Islet precursor cell (in vitro differentiated cells): ENCODE results near the gene SLC9A7.
A peak's percentile ranks its signal among the peaks of the same experiment; 100 is the strongest.
"Not testable (repeated sequence)": the region's sequence is repeated elsewhere in the genome, so short reads cannot be mapped to it uniquely, and the experiment has no call there.

Source experiments
- DNase-seq: peaks from one replicate; pipeline ENCODE4 v3.0.0-alpha.2; 2018

Gene SLC9A7

DNA sequence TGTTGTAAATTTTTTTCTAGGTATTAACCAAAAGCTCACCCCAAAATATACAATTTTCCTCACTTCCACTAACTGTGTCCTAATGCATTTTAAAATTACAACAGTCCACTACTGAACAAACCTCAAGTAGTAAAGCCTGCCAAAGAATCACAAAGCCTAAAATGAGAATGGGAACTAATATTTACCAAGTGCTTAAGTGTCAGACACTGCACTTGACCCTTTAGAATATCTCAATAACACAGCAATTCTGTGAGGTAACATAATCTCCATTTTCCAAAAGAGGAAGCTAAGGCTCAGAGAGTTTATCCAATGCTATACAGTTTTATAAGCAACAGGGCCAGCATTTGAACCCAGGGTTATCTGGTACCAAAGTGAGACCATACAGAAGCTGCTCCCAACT is 4.9 kb downstream of the SLC9A7 start:
- DNase-seq: no peak

DNA sequence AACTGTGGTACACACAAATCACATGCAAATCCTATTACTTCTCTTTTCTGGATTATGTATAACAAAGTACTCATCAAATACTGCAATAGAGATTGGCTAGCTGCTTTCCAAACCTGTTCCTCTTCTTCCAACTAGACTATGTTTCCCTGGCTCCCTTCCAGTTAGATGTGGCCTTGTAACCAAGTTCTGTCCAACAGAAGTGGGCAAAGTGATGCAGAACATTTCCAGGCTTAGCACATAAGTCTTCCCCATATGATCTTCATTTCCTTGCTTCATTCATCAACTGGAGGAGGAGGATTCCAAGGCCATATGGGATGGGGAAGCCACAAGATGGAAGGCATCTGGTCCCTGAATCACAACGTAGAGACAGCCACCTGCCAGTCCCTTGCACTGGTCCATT is 8.0 kb downstream of the SLC9A7 start:
- DNase-seq: no peak

DNA sequence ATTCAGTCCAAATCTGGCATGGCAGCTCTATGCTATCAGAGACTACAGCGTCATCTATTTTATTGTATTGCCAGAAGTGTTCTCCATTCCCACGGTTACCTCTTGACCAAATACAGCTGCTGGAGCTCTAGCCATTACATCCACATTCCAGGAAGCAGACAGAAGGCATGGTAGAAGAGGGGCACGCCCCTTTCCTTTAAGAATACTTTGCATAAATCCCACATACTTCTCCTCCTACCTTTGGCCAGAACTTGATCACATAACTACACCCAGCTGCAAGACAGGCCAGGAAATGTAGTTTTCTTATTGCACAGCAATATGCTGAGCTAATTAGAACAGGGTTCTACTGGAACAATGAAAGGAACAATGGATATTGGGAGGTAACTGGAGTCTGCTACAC is 14.9 kb downstream of the SLC9A7 start:
- no peak for DNase-seq

DNA sequence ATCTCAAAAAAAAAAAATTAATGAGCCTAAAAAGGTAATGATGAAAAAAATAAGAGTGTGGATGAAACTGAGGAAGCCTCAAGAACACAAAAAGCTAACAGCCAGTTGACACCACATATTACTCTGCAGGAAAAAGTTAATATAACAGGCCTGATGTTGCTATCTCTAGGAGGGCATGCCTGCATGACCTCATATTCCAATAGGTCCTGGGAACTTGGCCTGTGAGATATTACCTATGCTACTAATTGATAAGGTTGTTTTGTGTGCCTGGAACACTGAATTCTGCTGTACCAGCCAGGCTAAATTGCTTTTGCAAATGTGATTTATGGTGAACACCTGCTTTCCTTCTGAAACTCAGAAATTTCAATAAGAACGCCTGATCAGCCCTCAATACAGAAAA is 15.9 kb downstream of the SLC9A7 start:
- no peak for DNase-seq

DNA sequence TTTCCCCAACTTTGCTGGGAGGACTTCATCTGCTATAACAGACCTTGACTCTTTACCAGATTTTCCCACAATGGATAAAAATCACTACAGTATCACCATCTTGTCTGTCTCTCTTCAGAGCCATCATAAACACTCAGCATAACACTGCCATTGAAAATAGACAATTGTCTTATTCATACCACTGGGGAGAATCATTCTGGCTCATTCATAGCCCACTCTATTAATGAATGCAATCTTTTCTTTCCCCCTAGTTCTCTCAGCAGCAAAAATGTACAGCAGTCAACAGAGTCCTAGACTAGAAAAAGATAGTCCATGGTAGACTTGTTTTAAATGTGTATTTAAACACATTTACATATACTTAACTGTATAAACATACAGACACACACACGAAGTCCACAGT is 19.2 kb downstream of the SLC9A7 start:
- no peak for DNase-seq

DNA sequence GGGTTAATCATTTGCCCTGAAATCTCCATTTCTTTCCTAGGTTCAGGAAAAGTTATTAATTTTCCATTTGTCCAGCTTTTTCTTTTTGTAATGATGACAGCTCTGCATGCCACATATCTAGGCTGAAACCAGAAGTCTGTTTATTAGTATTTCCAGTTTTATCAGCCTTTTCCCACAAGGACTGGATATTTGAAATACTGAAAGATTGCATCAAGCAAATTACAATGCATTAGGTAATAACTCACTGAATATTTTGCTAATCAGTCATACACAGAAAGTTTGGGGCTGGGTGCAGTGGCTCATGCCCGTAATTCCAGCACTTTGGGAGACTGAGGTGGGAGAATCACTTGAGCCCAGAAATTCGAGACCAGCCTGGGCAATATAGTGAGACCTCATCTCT is 21.5 kb downstream of the SLC9A7 start:
- no peak for DNase-seq

DNA sequence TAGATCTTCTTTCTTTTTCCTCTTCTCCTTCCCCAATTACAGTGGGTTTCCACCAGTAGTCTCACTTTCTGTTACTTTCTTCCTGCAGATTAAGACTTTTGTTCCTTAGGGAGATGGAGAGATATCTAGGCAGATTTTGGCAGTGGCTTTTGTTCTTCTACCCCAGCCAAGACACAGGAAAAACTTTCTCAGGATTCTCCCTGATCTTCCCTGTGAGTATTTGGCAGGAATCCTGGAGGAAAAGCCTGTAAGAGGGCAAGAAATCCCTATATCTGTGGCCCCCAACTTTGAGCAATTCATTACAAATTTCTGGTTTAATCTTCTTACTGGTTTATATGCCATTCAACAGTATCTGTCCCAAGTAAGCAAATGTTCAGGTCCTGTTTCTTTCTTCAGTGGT is 21.9 kb downstream of the SLC9A7 start:
- DNase-seq: no peak

DNA sequence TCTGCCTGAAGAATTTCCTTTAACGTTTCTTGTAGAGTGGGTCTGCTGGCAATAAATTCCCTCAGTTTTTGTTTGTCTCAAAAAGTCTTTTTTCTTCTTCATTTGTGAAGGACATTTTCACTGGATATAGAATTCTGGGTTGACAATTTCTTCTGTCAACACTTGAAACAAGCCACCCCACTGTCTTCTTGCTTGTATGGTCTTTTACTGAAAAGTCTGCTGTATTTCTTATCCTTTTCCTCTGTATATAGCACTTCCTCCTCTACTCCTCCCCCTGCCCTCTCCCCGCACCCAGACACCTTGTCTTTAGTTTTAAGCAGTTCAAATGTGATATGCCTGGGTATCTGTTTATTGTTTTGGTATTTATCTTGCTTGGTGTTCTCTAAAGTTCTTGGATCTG is 23.3 kb downstream of the SLC9A7 start:
- DNase-seq: no peak

DNA sequence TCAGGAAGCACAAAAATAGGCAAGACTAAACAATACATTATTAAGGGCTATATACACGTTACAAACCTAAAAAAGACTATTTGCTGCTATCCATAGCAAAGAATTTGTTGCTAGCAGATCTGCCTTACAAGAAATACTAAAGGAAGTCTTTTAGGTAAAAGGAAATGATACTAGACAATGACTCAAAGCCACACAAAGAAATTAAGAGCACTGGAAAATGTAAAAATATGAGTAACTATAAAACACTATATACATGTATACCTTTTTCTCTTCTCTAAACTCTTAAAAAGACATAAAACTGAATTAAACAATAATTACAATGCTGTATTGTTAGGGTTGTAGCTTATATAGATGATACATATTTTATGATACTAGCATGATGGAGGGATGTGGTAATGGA is 25.7 kb downstream of the SLC9A7 start:
- no peak for DNase-seq

DNA sequence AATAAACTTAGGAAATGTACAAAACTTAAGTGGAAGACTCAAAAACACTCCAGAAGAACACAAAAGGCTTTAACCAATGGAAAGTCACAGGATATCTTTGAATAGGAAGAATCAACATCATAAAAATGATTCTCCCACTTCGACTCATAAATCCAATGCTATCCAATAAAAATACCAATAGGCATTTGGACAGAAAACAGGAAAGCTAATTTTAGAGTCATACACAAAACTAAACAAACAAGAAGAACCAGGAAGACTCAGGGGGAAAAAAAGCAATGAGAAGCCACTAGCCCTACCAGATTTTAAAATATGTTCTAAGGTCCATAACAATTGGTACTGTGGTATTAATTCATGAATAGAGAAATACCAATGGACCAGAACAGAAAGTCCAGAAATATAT is 28.2 kb downstream of the SLC9A7 start:
- DNase-seq: no peak

DNA sequence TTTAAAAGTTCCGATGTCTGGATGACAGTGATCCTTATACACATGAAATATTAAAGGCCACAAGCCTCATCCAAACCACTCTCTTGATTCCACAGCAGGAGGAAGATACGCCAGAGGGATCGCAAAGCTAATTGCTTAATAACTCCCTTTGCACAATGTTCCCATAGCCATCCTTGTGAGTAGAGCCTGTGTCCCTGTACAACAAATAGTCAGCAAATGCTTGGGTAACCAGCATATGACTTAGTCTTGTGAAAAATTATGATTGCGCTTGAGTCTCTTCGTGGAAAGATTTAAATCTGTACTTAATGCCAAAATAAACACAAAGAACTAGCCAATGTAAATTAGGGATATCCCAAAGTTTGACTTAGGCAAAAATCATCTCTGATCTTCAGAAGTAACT is 31.5 kb downstream of the SLC9A7 start:
- no peak for DNase-seq

DNA sequence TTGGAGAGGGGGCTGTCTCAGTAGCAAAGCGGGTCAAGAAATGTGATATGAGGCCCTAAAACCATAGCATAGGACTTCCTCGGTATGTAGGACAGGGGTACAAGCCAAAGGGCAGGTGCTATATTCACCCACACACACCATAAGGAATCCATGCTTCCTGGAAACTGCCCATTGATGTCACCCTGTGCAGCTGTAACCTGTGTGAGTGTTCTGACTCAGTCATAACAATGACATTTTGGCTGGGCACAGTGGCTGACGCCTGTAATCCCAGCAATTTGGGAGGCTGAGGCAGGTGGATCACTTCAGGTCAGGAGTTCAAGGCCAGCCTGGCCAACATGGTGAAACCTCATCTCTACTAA is 35.4 kb downstream of the SLC9A7 start:
- not testable (repeated sequence) for DNase-seq

DNA sequence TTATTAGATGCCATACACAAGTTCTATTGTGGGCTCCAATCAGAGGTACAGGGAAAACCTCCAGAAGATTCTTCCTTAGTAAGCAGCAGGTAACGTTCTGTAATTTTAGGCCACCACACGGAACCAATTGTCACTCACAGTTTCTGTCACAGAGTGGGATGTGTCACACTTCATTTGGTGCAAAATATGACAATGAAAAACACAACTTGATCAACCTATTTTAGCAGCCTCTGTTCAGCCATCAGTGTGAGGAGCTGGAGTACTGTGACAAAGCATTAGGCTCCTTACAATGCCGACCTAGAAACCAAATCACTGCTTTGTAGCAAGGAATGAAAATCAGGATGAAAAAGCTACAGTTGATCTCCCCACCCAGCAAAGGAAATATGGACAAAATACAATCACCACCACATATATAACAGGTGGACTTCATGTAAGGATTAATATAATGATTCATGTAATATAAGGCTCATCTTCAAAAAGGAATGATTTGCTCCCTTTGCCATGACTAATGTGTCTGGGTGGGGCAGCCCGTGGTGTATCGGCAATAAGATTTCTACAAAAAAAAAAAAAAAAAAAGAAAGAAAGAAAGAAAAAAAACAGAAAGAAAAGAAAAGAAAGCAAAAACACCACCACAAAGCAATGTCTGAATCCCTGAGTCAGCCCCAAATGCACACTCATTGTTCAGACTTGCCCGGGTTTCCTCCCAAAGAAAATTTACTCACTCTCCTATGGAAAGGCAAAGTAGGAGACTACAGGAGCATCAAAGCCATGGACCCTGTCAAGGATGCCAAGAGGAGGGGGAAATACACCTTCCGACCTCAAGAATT is 36.0 kb downstream of the SLC9A7 start:
- no peak for DNase-seq

DNA sequence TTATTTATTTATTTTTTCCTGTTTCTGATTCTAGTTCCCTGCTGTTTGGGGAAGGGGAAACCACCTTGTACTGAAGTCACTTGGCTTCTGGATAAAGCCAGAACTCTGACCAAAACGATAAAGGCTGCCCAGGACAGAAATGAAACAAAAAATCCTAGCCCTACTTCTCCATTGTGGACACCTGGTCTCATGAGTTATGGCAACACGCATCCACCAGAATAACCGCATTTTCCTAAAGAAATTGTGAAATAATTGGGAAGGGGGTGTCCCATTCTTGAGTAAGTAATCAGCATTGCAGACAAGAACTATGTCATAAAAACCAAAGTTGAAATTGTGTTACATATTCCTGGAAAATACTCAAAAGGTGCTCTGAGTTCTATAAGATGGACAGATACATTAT is 42.1 kb downstream of the SLC9A7 start:
- no peak for DNase-seq

DNA sequence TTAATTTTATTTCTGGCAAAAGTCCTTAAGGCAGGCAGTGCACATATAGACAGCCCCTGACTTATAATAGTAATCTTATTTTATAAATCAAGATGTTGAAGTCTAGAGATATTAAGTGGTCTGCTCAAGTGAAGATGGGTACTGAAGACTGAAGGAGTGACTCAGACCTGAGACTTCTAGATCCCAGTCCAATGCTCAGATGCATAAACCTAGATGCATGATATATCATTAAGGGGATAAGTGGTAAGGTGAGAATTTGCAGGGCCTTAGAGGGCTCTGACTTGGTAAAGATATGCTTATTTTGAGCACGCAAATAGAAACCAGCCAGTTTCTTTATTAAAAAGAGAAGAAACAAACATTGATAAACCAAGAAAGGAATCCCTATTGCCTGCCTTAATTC is 42.9 kb downstream of the SLC9A7 start:
- DNase-seq: no peak

DNA sequence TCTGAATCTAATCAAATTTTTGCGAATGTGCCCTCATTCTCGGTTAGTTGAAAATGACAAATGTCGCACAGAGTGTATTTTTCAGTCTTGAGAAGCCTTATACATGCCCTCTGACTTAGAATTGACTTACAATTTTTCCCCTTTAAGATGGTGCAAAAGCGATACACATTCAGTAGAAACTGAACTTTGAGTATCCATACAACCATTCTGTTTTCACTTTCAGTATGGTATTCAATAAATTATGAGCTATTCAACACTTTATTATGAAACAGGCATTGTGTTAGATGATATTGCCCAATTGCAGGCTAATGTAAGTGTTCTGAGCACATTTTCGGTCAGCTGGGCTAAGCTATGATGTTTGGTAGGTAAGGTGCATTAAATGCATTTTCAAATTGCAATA is 43.4 kb downstream of the SLC9A7 start:
- DNase-seq: no peak

DNA sequence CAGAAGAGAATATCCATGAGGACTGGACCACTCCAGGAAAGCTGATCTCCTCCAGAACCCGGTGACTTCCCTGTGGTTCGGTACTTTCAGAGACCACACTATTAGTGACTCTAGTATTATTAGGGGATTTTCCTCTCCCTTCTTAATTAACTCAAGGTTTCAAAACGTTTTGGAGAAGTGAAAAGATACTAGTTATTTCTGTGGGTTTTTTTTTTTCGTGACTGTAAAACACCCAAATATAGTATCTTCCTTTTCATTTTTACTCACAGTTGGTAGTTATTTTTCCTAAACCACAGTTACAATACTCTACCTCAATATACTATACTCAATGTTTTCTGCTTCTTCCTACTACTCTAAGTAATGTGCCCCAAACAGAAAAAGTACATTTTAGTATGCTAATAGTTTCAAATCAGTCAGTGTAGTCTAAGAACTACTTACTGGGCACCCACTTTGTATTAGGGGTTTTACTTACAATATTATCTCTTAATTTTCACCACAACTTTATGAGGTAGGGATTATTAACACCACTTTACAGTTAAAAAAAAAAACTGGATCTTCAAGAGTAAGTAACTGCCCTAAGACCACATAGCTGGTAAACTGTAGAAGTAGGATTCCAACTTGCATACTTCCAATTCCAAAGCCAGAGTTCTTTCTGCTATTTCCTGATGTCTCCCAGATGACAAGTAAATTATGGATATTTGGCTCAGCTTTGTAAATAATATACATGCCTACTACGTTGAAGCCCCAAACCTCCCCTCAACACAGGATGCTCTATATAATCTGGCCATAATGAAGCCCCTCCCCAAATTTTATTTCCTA is 45.0 kb downstream of the SLC9A7 start:
- DNase-seq: no peak

DNA sequence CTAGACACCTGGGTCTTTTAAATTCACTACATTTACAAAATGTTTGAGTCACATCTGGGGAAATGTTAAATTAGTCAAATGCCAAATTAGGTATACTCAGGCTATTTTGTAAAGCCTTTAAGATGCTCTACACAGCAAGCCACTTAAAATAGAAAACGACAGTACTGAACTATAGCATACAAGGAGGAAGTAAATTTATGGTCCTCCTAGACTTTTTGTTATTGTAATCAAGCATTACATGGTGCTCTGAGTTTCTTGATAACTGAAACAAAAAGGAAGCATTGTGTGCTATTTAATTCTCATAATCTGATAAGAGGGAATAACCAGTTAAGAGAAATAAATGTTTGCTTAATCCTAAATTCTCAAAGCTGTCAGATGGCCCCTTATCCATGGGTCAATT is 46.2 kb downstream of the SLC9A7 start:
- DNase-seq: no peak

DNA sequence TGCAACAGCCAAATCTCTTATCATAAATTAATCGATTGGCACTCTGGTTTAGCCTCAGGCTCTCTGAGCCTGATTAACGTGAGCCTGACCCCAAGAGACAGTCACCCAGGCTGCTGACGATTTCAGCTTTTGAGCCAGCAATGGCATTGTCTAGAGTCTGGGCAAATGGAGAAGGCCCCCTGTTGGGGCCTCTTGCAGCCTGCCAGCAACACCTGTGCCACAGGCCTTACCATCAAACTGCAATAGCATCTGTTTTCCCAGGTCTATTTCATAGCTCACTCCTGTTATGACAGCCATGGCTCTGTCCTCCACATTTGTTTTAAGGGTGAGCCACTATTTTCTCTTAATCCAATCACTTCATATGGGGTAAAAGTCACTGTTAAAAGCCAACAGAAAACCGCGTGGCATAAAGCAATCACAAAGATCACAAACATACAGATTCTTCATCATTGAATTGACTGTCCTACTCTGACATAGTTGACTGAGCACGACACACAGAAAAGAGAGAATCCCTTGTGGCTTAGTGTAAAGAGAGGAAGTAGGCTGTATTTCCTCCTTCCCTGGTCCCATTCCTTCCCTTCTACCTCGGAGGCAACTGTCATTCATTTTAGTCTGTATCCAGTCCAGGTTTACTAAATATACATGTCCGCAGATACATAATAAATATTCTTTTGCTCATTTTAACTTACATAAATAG is 47.8 kb downstream of the SLC9A7 start:
- peak; percentile 52 for DNase-seq

DNA sequence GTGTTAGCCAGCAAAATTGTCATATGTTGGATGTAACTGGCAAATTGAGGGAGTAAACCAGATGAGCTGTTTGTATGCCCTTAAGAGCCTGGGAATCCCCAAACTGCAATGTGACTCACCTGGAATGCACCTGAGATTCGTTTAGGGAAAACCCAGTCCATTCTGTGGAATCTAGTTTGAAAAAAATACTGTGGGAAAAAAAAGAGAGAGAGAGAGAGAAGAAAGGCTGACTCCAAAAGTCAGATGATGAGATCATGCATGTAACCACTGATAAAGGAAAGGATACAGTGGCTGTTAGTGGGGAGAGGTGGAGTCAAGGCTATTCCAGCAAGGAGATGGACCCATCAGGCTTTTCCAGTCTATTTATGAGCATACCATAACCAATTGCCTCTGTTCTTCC is 48.5 kb downstream of the SLC9A7 start:
- peak; percentile 70 for DNase-seq

DNA sequence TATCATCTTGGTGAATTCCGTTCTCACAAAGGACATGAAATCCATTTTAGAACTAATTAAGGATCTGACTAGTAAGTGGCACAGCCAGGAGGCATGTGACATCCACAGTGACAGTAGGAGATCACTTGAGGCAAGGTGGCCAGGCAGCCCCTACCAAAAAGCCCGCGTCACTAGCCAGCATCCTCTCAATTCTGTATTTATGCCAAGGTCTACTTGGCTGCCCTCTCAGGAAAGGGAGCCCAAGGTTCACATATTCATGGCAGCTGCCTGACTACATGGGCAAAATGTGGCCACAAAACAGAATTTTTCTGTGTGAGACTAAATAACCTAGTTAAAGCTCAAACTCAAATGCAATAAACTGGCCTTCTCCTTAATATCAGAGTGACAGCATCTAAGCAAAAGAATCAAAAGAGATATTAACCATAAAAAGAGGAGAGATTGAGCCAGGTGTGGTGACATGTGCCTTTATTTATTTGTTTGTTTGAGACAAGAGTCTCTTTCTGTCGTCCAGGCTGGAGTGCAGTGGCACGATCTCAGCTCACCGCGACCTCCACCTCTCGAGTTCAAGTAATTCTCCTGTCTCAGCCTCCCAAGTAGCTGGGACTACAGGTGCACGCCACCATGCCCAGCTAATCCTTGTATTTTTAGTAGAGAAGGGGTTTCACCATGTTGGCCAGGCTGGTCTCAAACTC is 51.5 kb downstream of the SLC9A7 start:
- no peak for DNase-seq

DNA sequence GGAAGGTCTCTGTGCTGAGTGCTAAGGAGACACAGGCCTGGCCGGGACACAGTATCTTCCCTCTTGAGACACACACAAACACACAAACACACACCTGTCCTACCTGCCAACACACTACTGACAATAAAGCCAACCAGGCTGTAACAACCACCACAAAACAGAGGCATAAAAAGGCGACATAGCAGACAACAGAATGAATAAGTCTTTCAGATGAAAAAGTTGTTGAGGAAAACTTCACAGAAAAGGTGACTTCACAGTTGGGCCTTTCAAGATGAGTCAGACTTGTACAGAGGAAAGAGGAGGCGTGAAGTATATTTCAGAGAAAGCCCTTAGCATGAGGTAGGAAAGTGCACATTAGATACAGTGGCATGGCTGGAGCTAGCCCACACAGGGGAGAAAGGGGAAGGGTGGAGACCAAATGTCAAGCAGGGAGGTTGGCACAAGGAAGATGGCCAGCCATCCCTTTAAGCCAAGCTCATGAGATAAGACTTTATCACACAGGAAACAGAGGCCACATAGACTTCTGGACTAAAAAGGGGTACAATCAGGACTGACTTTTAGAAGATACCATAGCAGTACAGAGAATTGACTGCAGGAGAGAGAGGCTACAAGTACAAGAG is 54.0 kb downstream of the SLC9A7 start:
- no peak for DNase-seq

DNA sequence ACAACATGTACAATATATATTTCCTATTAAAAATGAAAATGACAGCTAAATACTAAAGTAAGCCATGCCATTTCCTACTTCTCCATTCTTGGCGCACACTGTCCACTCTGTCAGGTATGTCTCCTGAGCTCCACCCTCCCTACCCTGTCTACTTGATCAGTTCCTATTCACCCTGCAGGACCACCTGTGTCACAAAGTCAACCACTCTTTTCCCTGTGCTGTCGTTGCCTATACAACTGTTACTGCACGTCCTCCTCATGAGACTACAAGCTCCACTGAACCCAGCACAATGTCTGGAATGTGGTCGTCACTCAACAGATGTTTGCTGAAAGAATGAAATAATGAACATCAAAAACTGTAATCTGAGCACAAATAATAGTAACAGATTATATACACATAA is 54.9 kb downstream of the SLC9A7 start:
- DNase-seq: no peak
